Measurements from ENCODE around the gene BRD3OS. TPM values are rescaled to one million over a fixed set of nuclear protein-coding genes. Genes with fewer than 3 reads are reported as not detected.
A peak's percentile ranks its signal among the peaks of the same experiment; 100 is the strongest.

Gene BRD3OS
- total RNA-seq, 1 donor from 2014 or later, result 13.5 TPM

- no peak for DNase-seq (ENCODE audit: low spot score)
Measured at GRCh38 chr9:134049772-134050588, 24.7 kb downstream of the BRD3OS start.

GRCh38 chr9:134050726-134051125 lies 25.4 kb downstream of the BRD3OS start:
- DNase-seq (ENCODE audit: low spot score), result no peak

- no peak for DNase-seq (ENCODE audit: low spot score)
Measured at GRCh38 chr9:134051319-134051718, 26.0 kb downstream of the BRD3OS start.

- DNase-seq (ENCODE audit: low spot score), result no peak
Measured at GRCh38 chr9:134052491-134052890, 27.2 kb downstream of the BRD3OS start.

- DNase-seq (ENCODE audit: low spot score), result no peak
Measured at GRCh38 chr9:134052941-134053340, 27.7 kb downstream of the BRD3OS start.

- DNase-seq (ENCODE audit: low spot score), result no peak
Measured at GRCh38 chr9:134053401-134053871, 28.2 kb downstream of the BRD3OS start.

- no peak for DNase-seq (ENCODE audit: low spot score)
Measured at GRCh38 chr9:134053941-134054761, 28.9 kb downstream of the BRD3OS start.

GRCh38 chr9:134054891-134055811 lies 29.9 kb downstream of the BRD3OS start:
- DNase-seq (ENCODE audit: low spot score), result peak; percentile 84

GRCh38 chr9:134055981-134056461 lies 30.7 kb downstream of the BRD3OS start:
- DNase-seq (ENCODE audit: low spot score), result no peak

GRCh38 chr9:134056483-134057306 lies 31.4 kb downstream of the BRD3OS start:
- no peak for DNase-seq (ENCODE audit: low spot score)

- no peak for DNase-seq (ENCODE audit: low spot score)
Measured at GRCh38 chr9:134057307-134057657, 32.0 kb downstream of the BRD3OS start.

- peak; percentile 79 for DNase-seq (ENCODE audit: low spot score)
Measured at GRCh38 chr9:134057751-134058701, 32.7 kb downstream of the BRD3OS start.

GRCh38 chr9:134058716-134059115 lies 33.4 kb downstream of the BRD3OS start:
- DNase-seq (ENCODE audit: low spot score), result no peak

- peak; percentile 85 for DNase-seq (ENCODE audit: low spot score)
Measured at GRCh38 chr9:134059188-134059641, 33.9 kb downstream of the BRD3OS start.

- DNase-seq (ENCODE audit: low spot score), result peak; percentile 78
Measured at GRCh38 chr9:134059661-134060395, 34.5 kb downstream of the BRD3OS start.

GRCh38 chr9:134060546-134060945 lies 35.3 kb downstream of the BRD3OS start:
- peak; percentile 76 for DNase-seq (ENCODE audit: low spot score)

- DNase-seq (ENCODE audit: low spot score), result peak; percentile 76
Measured at GRCh38 chr9:134061019-134061687, 35.9 kb downstream of the BRD3OS start.
